ENCODE data around the gene GRIA4.
"Not testable (repeated sequence)": the region's sequence is repeated elsewhere in the genome, so short reads cannot be mapped to it uniquely, and the experiment has no call there.

Gene GRIA4

DNA sequence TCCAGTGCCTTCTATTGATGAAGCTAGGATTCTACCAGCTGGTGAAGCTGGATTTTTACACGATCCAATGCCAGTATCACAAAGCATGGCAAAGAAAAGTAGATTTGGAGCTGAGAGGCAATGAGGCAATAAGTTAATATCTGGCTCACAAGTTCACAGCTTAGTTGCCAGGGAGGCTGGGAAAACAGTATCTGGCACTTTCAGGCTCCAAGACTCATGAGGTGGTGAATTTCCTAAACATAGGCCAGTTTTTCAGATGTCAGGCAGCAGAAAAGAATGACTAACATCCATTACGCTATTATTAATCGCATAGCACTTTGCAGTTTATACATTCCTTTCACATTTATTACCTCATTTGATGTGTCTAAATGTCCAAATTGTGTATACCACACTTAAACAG is 122.7 kb downstream of the GRIA4 start:
- DNase-seq, result no peak

DNA sequence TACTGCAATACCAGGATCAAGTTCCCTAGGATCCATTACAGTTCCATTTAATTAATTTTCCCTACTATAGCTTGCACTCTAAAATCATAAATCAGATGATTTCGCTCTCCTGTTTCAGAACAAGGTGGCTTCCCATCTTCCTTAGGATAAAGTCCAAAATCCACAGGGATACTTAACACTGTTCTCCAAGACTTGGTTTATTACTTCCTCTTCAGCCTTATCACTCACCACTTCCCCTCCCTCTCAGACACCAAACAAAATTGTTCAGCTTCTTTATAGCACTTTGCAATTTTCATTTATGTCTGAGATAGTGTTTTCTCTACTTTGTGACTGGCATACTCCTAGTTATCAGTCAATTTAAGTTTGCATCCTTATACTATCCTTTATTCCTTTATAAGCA is 124.6 kb downstream of the GRIA4 start:
- DNase-seq, result no peak

DNA sequence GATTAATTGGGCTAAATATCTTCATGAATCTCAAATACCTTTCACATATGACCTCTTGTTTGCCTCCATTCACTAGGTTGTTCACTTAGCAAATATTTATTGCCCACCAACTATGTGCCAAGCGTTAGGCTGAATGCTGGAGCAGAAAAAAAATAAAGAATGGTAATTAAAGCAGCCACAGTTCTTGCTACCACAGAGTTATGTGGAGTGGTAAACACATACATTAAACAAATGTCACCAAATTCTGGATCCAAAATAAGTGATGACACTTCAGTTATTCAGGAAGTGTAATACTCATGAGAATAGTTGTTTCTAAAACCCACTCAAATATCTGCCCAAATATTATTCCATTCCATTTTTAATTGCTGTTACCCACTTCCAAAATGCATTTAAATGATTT is 128.4 kb downstream of the GRIA4 start:
- no peak for DNase-seq

DNA sequence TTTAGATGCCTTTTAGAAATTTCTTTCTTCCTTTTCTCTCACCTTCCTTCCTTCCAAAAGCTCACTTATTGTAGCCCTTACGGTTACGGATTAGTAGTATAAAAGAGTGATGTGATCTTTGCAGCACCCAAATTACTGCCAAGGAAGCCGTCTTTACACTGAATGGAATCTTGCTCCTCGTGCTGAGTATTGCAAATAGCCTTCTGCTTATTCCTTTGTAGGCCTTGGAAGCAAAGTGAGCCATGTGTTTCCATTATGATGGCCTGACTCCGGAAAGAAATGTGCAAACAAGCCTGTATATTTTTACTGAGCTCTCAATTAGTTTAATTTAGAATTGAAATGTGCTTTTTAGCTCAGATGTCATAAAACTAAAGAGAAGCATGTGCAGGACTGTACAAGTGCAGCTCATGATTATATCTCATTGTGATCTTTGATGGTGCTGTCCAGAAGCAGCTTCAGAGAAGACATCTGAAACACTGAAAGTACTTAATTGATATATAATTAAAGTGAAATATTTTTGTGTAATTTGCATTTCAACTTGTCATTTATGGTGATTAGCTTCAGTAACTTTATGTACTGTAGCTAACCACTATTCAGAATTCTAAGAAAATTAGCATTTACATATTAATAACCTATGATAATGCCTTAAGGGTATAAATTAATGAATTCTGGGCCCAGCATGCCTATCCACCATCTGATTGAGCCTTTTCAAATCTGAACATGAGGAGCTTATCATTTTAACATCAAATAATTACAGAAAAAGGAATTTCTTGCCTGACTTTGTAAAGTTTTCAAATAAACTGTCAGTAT is 129.3 kb downstream of the GRIA4 start:
- DNase-seq, result no peak

DNA sequence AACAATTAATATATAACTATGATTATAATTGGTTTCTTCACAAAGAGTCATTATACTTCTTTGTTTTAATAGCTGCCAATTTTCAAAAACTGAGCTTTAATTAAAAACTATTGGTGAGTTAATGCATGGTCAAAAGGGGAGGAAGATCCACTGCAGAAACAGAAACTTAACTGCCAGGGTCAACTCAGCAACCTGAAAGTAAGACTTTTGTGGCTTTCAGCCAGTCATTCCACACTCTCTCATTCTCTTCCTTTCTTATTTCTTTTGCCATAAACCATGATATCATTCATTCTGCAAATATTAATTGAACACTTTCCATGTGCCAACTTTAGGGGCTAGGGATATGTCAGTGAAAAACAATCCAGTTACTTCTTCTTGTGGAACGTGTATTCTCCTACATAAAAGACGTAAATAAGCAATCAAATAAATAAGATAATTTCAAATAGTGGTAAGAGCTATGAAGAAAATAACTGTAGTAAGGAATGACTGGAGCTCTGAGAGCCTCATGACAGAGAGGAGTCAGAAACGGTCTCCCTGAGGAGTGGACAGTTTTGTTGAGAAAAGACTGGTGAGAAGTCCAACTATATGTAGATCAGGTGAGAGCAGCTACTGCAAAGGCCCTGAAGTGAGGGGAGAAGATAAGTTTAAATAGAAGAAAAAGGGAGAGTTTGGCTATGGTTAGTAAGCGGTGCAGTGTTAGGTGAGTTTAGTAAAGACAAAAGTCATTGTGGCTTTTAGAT is 130.5 kb downstream of the GRIA4 start:
- no peak for DNase-seq

DNA sequence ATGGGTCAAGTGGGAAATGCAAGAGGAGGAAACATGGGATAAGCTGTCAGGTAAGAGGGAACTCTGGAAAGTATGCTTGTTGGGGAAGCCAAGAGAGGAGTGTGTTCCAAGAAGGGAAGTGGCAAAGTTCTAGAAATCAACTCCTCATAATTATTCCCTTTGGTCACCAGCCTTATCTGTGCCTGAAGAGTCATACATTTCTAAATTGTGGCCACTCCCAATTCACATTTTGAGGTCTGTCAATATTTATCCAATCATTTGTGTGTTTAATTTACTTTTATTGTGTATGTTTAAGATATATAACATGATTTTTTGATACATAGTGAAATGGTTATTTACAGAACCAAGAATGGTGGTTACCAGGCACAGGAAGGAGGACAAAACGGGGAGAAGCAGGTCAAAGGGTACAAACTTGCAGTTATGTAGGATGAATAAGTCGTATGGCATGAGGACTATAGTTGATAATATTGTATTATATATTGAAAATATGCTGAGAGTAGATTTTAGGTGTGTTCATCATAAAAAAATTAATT is 131.7 kb downstream of the GRIA4 start:
- DNase-seq, result no peak

DNA sequence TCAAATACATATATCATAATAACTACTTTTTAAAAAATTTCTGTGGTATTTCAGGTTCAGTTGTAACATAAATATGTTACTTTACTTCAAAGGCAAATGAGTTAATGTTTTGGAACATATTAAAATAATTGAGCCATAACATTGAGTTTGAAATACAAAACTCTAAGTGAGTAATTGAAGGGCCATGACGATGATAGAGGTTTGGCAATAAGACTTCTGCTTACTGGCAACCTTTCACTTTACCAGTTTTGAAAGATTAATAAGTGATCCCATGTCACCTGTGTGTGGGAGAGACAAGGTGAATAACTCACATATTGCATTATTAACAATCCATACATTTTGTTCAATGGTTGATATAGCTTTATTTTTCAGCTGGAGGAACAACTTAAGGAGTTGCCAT is 144.4 kb downstream of the GRIA4 start:
- DNase-seq, result no peak

DNA sequence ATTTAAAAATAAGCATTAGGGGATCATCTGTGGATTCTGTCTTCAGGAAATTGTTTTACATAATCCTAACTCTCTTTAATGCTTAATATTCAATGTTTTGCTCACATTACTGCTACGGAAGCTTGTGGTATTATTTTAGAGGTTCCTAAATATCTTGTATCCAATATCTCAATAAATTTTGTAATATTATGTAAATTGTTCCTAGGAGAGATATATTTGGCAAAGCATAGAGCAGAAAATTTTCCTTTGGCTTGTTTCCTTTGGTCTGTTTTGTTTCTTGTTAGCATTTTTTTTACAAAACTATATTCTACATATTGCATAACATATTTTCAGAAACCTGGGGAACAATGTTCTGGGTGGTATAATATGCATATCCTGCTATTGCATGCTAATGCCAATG is 144.8 kb downstream of the GRIA4 start:
- no peak for DNase-seq

DNA sequence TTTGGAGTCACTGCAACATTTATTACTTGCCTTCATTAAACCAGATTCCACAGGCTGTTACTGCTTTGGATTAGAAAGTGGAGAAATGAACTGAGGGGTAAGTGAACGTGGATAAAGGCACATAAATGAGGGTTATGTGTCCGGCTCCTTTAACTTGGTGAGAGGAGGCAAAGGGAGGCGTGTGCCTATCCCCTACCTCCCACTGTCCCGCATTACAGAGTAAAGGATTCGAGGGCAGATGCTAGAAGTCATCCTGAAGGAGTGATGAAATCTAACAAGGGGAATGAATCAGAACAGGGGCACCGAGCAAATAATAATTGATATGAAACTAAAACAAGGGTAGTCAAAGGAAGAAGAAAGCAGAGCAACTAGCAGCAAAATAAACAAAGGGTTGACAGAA is 147.2 kb downstream of the GRIA4 start:
- DNase-seq, result no peak

DNA sequence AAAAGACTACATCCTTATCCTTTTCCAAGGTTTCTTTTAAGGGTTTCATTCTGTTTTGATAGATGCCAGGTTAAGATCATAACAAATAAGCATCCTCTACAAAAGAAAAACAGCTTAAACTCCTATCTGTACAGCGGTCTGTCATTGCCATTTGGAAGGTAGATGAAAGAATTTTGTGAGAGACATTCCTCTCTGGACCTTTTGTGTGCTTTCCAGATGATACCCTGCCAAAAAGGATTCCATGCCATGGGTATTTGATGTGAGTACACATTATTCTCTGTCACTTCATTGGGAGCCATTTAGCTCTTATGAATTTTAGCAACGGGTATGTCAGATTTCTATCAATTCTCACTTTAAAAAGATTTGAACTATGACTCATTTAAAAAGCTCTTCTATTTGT is 153.7 kb downstream of the GRIA4 start:
- DNase-seq, result no peak

DNA sequence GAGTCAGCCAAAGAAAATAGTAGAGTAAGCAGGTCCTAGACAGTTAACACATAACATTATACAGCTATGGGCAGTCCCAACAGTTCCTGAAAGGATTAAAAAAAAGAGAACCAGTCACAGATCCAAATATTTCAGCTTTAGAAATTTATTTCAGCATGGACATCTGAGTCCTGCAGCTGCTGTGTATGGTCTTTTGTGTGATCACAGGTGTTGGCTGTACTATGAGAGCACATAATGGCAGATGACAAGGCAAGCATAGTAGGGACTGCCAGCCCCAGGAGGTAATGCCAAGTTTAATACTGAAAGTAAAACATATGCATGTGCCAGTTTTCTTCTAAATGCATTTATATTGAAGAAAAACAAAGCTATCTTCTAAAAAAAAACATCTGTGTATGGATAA is 158.1 kb downstream of the GRIA4 start:
- no peak for DNase-seq

DNA sequence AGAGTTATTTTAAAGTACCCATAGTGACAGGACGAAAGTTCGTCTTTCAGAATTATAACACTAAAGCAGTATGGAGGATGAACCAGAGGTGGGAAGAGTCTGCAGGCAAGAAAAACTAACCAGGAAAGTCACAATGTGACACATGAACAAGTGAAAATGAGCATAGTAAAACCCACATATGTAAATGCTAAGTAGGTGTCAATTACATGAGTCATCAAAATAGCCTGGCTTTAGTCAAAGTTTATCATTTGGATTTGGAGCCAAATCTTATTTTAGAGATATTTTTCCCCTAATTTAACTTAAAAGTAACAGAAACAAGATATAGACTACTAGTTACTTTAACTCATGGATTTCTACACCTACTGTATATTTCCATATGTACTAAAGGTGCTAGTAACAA is 159.8 kb downstream of the GRIA4 start:
- no peak for DNase-seq

DNA sequence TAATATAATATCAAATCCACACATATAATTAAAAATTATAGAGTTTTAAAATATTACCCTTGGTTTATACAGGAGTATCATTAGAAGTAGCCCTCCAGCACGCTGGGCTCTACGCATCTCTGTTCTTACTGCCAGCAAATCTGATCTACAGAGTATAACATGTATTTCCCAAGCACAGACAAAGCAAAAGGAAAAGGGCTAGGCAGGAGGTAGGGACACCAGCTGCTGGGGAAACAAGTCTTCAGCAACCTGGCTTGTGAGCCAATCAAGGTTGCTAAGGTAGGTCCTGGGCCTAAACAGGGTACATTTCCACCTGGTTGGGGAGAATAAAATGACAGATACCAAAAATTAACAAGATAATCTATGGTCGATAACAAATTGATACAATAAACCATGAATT is 163.6 kb downstream of the GRIA4 start:
- not testable (repeated sequence) for DNase-seq

DNA sequence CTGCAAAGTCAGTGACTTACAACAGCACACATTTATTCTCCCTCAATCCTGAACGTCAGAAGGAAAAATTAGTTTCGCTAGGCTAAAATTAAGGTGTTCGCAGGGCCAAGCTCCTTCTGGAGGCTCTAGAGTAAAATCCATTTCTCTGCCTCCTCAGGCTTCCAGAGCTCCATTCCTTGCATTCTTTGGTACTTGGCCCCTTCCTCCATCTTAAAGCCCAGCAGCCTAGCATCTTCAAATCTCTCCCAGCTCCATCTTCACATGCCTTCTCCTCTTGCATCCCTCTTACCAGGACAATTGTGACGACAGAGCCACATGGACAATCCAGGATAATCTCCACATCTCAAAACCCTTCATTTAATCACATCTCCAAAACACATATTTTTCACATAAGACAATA is 165.0 kb downstream of the GRIA4 start:
- DNase-seq, result no peak

DNA sequence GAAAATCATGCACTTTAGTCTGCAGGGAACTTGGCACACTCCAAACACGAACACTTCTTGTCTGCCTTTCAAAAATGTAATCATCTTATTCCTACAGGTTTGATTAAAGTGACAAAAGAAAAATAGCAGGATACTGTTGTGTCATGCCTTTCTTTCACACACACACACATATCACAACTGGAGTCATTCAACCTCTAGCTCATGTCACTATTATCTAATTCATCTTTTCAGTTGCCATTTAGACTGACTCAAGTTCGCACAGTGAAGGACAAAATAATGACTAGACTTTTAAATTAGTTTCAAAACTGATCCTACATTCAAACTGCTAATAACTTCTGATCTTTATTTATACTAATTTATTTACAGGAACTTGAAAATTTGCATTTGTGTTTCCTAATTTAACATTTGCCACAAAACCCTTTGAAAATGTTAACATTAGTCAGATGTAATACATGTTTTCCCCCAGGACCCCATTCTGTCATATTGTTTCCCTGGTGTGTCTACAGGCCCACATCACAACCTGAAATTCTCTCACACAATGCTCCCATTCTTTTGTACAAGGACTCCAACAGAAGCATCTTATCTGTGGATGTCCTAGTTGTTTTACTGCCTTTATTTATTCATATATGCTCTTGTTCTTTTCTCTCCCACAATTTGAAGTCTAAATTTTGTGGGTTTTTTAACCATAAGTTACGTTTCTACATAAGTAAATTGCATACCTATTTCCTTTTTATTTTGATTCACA is 171.1 kb downstream of the GRIA4 start:
- no peak for DNase-seq

DNA sequence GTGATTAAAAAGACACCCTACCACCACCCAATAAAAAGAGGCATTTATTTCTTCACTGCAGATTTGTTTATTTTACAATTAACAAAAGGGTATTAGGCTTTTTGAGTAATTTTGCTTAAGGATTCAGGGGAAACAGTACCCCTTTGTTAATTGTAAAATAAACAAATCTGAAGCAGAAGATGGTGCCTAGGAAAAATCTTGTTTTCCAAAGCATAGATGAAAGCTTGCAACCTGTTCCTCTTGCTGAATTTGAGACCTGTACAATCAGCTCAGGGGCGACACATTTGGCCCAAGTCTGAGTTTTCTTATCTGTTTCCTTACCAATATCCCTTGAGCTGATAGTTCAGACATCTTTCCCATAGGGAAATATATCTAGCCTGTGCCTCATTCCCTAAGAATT is 171.9 kb downstream of the GRIA4 start:
- DNase-seq, result no peak

DNA sequence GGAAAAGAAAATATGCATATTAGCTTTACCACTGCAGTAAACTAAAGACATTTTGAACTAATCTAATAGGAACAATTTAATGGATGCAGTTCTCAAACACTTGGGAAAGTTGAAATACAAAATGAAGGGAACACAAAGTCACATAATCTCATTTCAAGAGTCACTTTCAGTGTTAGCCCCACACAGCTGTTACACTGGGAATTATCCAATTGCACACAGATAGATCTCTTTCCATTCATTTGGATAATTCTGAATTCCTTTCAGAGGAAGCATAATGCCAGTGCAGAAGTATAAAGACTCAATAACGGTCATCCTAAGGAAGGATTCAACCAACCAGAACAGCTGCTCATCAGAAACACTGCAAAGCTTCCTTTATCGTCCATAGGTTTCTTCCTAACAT is 173.3 kb downstream of the GRIA4 start:
- DNase-seq, result no peak

DNA sequence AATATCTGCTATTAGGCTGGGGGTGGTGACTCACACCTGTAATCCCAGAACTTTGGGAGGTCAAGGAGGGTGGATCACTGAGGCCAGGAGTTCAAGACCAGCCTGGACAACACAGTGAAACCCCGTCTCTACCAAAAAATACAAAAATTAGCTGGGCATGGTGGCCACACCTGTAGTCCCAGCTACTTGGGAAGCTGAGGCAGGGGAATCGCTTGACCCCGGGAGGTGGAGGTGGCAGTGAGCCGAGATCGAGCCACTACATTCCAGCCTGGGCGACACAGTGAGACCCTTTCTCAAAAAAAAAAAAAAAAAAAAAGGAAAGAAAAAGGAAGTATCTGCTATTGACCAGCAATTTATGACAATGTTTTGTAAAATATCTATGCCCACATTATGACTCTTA is 176.0 kb downstream of the GRIA4 start:
- not testable (repeated sequence) for DNase-seq

DNA sequence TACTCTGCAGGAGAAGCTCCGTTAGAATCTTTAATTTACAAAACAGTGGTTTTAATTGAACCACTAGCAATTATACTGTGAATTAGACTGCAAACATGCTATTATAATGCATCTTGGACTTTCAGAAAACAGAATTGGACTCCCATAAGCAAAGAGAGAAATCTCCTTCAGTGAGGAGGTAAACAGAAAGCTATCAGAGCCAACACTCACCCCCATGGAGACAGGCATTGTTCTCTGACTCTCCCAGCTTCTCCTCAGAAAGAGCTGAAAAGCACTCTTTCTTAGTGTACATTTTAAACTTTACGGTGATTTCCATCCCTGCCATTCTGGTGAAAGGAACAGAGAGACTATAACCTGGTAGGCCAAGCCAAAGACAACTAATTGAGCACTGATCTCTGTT is 176.9 kb downstream of the GRIA4 start:
- DNase-seq, result no peak

DNA sequence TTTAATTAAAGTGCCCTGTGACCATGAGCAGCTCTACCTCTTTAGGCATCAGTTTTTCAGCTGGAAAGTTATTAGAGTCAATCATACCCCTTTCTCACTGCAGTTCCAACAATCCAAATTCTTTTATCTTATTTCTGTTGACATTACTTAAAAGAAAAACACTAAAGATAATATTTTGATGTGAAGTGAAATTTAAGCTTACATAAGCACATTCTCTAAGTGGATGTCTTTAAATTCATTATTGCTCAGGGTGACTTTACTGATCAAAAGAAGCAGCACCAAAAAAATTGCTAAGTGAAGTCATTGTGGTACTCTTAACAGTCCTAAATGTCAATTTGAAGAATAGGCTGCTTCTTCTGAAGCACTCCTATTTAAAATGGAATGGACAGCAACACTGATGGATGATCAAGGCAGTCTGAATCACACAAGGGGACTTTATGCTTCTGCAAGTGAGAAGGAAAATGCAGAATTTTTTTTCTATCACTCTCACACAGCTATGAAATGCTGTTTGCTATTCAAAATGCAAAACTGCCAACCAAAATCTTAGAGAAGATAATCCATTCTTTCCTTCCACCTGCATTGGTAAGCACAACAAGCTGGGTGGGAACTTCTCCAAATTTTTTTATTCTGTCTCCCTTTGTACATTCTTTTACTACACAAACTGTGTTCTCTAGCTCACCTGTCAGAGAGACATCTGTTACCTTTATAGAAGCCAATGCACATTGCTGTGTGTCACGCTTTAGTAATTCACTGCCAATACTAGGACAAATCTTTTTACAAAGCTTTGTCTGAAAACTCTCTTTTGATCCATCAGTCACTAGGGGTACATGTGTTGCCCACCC is 179.9 kb downstream of the GRIA4 start:
- no peak for DNase-seq

DNA sequence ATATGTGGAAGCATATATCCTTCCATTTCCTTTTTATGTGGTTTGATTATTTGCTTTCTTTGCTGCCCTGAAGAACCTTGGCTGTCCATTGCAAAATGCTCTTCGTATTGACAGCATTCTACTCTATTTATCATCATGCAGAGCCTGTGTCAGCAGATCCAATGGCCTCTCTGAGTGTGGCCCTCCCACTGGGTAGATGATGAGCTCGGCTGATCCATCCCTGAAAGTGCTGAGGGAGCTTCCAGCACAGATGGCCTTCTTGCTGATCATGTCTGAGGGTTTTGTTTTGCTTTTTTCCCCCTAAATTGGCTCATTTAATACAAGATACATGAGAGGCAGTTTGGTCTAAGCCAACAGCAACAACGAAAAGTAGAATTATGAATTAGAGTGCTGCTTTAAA is 181.0 kb downstream of the GRIA4 start:
- DNase-seq, result no peak

DNA sequence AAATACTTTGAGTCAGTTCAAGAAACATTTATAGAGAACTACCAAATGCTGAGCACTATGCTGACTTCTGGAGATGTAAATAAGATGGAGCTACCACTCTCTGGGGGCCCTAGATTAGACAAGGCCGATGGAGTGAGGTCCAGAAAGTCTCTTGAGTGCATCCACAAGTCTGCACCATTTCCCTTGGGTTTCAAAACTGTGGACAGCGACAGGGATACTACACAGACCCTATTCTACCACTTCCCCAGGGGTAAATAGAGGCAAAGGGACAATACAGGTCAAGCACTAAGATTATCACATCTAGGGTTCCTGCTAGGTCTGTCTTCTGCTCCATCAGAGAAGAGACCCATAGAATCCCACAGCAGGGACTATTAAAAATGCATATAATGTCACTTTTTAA is 183.2 kb downstream of the GRIA4 start:
- no peak for DNase-seq

DNA sequence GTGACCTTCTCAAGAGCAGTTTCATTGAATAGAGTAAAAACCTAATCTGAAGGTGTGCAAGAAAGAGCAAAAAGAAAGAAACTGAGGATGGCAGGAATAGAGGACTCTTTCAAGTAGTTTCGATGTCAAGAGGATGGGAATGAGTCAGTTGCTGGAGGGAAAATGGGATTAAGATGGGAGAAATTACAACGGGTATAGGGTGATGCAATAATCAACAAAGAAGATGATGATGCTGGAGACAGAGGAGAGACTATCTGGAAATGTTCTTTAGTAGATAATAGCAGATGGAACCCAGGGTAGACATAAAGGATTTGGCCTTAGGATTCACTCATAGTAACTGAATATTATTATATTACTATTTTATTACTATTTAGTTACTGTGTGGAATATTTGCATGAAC is 189.4 kb downstream of the GRIA4 start:
- no peak for DNase-seq

Data from stimulated activated CD4-positive, alpha-beta T cell treated with anti-CD3 and anti-CD28 coated beads, Interleukin-15, amount 100 ng/mL, for 24 hours (primary cell).